Stimulated activated CD8-positive, alpha-beta memory T cell treated with anti-CD3 and anti-CD28 coated beads, Interleukin-12 subunit alpha, Interleukin-12 subunit beta, amount 100 ng/mL, for 24 hours (primary cell): ENCODE data around the gene KIRREL3.

Experiments used
- DNase-seq: peaks from one replicate; pipeline ENCODE4 v3.0.0-alpha.2; 2020; ENCODE audit errors: extremely low read depth

The KIRREL3 gene

GRCh38 chr11:126634963-126635362 is 365.6 kb downstream of the KIRREL3 start:
- no peak for DNase-seq

GRCh38 chr11:126633330-126633729 is 367.2 kb downstream of the KIRREL3 start:
- no peak for DNase-seq

- DNase-seq, result no peak
Observed at GRCh38 chr11:126630893-126631798, 369.4 kb downstream of the KIRREL3 start.

GRCh38 chr11:126630488-126630887 is 370.1 kb downstream of the KIRREL3 start:
- DNase-seq, result no peak

- DNase-seq, result no peak
Observed at GRCh38 chr11:126628790-126629621, 371.6 kb downstream of the KIRREL3 start.

- DNase-seq, result no peak
Observed at GRCh38 chr11:126628450-126628789, 372.1 kb downstream of the KIRREL3 start.

GRCh38 chr11:126627421-126627820 is 373.1 kb downstream of the KIRREL3 start:
- no peak for DNase-seq

- no peak for DNase-seq
Observed at GRCh38 chr11:126624506-126624905, 376.1 kb downstream of the KIRREL3 start.

- DNase-seq, result no peak
Observed at GRCh38 chr11:126619516-126619915, 381.1 kb downstream of the KIRREL3 start.

GRCh38 chr11:126615845-126616244 is 384.7 kb downstream of the KIRREL3 start:
- DNase-seq, result no peak

GRCh38 chr11:126613272-126613671 is 387.3 kb downstream of the KIRREL3 start:
- DNase-seq, result no peak

GRCh38 chr11:126612671-126613070 is 387.9 kb downstream of the KIRREL3 start:
- no peak for DNase-seq

GRCh38 chr11:126611438-126611837 is 389.1 kb downstream of the KIRREL3 start:
- no peak for DNase-seq

GRCh38 chr11:126608658-126609057 is 391.9 kb downstream of the KIRREL3 start:
- DNase-seq, result no peak

GRCh38 chr11:126607776-126608541 is 392.6 kb downstream of the KIRREL3 start:
- DNase-seq, result no peak

GRCh38 chr11:126607374-126607773 is 393.2 kb downstream of the KIRREL3 start:
- no peak for DNase-seq

GRCh38 chr11:126606484-126606883 is 394.1 kb downstream of the KIRREL3 start:
- no peak for DNase-seq

GRCh38 chr11:126604461-126604860 is 396.1 kb downstream of the KIRREL3 start:
- no peak for DNase-seq

GRCh38 chr11:126603486-126603885 is 397.1 kb downstream of the KIRREL3 start:
- no peak for DNase-seq

GRCh38 chr11:126602993-126603392 is 397.6 kb downstream of the KIRREL3 start:
- DNase-seq, result no peak

GRCh38 chr11:126602349-126602940 is 398.1 kb downstream of the KIRREL3 start:
- DNase-seq, result no peak
